GM21390 (cell line): Measurements from ENCODE around the gene STX7.
"Not testable (repeated sequence)": the region's sequence is repeated elsewhere in the genome, so short reads cannot be mapped to it uniquely, and the experiment has no call there.

Source experiments
- ATAC-seq: cut with Tn5 transposase; IDR thresholded peaks from one replicate; pipeline ENCODE4 v1.9.1; 2021; ENCODE audit not compliant: unreplicated experiment

STX7 gene

DNA sequence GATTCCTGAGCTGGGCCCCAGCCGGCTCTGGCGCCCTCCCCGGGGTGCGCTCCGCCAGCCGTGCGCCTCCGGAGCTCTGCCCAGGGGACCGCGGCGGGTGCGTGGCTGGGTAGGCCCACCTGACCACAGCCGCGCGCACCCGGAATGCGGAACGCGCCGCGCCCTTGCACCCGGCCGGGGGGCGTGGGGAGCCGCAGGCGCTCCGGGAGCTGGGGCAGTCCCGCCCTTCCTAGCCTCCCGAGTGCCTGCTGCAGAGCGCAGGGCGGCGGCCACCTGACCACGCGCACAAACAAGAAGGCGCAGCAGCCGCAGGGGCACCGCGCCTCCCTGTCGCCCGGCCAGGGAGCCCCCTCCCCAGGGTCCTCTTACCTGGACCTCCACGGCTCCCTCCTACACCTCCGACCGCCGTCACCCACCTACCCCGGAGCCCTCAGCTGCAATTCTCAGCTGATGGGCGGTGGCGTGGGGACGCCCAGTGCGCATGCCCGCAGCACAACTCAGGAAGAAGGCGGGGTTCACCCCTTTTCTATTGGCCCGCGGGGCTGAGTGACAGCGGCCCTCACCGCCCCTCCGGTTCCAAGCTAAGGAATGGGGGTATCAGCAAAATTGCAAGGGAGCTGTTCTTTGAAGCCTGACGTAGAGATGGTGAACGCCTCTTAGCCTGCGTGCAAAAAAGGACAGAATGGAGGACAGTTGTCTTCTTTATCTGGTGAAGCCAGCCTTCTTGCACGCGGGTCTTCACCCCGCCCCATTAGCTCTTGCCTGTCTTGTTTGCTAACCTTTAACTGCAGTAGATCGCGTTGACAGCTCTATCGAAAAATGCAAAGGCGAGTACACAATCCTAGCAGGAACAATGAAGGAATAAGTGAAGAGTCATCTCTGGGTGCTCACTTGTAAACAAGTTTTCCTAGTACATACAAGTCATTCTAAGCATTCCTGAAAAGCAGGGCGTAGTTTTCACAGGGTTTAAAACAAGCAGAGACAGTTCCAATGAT is at the start of gene STX7:
STX7 (minus strand) TSS at position 479 of the 995 bp plus-strand sequence. CDS start 9,586 bp downstream, outside the sequence.
- ATAC-seq, result peak; percentile 86

- ATAC-seq, result not testable (repeated sequence)
Measured at GRCh38 chr6:132560087-132560486, 47.2 kb upstream of the STX7 start.

GRCh38 chr6:132552372-132552771 is 39.5 kb upstream of the STX7 start, which contains the start of gene TAAR8:
TAAR8 (plus strand) TSS chr6:132552672; CDS start chr6:132552693, 21 bp downstream.
- no peak for ATAC-seq

GRCh38 chr6:132551214-132551613 is 38.3 kb upstream of the STX7 start:
- ATAC-seq, result no peak

DNA sequence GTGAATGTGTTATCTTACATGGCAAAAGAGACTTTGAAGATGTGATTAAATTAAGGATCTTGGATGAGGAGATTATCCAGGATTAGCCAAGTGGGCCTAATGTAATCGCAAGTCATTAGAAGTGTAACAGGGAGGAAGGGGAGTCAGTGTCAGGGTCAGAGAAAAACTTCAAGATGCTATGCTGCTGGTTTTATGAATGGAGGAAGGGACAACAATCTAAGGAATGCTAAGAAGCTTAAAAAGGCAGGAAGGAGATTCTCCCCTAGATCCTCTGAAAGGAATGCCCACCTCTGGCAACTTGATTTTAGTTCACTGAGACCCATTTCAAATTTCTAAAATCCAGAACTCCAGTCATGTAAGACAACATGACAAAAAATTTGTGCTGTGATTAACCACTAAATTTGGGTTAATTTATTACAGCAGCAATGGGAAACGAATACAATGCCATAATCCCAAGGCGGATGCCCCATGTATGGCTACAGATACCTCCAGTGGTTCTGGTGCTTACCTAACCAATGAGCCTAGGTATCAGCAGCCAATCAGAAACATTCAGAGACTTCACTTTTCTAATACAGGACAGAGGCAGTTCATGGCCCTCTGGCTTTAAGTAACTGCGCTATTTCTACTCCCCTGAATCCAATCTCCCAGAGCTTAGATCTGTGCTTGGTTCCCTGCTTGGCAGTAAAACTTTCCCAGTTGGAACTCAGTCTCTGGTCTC is 36.0 kb upstream of the STX7 start:
- no peak for ATAC-seq

- ATAC-seq, result no peak
Measured at GRCh38 chr6:132544826-132545225, 31.9 kb upstream of the STX7 start.

DNA sequence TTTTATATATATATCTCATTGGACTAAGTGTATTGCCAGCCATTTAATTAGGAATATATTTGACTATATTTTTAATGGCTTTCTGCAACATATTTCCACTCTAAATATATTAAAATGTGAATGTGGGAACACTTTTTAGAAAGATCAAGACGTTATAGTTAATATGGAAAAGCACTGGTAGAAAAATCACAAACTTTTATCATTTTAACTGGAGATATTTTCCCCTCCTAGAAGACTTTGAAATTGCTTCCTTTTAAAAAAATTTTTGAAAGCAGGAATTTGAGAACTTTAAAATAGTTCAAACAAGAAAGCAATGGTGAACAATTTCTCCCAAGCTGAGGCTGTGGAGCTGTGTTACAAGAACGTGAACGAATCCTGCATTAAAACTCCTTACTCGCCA is 25.1 kb upstream of the STX7 start, which contains the start of gene TAAR9:
TAAR9 (plus strand) TSS at position 301 of the 400 bp plus-strand sequence; CDS start at position 314, 13 bp downstream.
- no peak for ATAC-seq

DNA sequence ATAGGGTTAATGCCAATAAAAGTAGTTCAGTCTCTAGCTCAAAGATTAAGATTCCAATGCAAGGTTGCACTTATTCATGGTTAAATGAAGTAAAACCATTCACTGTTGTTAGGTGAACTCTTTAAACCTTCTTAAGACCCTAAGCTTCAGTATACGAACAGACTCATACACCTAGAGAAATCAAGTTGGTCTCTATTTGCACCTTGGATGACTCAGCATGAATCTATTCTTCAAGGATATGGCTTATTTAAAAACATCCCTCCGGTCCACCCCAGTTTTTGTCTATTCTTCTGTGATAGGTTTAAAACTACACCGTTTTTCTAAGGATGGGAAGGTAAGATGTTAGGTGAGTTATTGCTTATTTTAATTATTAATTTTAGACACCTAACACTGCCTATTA is 24.2 kb upstream of the STX7 start:
- no peak for ATAC-seq

GRCh38 chr6:132534546-132534945 is 21.6 kb upstream of the STX7 start:
- ATAC-seq, result not testable (repeated sequence)

DNA sequence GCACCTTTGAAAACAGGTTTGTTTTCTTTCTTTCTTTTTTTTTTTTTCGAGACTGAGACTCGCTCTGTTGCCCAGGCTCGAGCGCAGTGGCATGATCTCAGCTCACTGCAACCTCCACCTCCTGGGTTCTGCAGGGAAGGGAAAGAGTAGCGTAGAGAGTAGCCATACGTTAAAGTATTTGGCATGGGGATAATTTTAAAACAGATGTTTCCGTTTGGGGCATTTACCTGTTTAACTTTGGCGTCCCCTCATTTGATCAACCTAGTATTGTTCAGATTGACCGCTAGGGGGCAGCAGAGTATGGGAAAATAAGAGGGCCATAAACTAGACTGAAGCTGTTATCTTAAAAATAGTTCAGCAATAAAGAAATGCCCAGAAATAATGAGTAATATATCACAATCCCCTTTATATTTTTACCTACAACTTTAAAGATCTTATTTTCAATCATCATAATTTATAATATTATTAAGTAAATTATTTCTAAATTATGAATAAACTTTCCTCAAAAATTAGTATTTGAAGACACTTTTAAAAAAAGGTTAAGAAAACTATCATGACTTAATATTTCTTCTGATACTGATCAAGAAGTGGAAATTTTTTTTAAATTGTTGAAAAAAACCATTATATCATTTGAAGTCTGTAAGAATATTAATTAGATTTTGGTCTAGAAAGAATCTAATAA is 17.5 kb upstream of the STX7 start:
- peak; percentile 91 for ATAC-seq

DNA sequence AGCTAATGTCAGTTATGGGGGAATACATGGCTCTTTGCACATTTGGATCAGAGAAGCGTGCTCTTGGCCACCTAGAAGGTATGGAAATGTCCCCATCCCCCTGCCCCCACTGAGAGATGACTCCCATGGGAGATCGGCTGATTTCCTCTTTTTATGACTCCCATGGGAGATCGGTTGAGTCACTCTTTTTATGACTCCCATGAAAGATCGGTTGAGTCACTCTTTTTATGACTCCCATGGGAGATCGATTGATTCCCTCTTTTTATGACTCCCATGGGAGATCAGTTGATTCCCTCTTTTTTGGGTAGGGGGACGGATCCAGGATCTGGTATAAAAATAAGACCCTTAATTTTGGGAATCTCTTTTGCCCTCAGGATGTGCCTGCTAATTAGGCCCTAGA is 14.9 kb upstream of the STX7 start:
- ATAC-seq, result no peak

DNA sequence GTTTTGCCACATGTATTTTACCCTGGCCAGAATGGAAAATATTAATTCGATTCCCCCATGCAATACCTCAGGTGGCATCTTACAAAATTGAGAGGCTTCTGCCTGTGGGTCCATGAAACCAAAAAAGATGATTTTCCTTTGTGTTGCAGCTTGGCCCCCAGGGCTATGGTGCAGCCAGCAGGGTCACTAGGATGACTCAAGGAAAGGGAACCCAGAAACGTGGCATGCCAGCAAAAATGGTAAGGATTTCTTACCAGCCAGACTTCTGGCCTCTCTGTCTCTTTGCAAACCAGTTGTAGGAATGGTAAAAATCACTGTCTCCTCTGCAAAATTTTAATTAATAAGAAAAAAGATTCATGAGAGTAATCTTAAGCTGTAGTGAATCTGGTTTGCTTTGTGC is 13.5 kb upstream of the STX7 start:
- ATAC-seq, result no peak

- ATAC-seq, result no peak
Measured at GRCh38 chr6:132525866-132526265, 12.9 kb upstream of the STX7 start.

DNA sequence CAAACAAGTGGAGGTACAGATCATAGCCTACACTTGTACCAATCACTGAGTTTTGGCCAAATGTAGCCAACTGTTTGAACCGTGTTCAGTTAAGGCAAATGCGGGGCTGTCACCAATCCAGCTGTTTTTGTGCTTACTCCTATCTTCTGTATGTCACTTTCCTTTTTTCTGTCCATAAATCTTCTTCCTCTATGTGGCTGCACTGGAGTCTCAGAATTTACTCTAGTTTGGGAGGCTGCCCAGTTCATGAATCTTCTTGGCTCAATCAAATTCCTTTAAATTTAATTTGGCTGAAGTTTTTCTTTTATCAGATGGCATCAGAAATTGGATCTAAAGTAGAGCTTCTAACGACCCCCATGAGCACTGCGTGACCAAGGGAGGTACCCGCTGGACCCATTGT is 11.7 kb upstream of the STX7 start:
- no peak for ATAC-seq

DNA sequence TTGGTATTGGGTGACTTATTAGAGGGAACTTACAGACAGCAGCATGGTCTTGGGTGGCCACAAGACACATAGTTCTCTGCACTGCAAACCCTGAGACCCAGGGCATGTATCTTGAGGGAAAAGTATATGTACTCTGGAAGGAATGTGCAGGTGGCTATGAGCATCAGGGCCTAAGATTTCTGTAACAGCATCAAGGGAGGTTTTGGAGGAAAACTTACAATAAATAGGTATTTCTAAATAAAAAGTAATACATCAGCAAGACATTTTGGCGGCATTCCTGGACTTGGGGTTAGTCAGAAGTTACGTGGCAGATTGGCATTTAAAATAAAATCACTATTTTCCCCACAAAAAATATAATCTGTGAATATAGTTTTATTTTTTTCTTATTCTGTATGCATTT is 8.0 kb upstream of the STX7 start:
- no peak for ATAC-seq

DNA sequence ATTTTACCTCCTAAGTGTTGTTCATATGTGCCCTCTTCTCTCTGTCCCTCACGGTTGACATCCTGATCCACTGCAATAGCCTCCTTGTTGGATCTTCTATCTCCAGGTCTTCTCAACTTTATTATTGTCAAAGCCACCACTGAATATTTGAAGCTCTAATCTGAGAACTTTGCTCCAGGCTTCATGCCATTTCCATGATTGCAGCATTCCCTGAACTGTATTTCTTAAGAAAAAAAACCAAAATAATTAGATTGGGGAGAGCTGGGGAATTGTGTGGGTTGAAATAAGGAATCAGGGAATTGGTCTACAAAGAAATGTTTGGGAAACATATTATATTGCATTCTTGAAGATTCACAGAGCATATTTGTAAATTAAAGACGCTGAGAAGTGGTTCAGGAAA is 2.5 kb upstream of the STX7 start:
- no peak for ATAC-seq

- no peak for ATAC-seq
Measured at GRCh38 chr6:132513831-132514545, 1.1 kb upstream of the STX7 start.

DNA sequence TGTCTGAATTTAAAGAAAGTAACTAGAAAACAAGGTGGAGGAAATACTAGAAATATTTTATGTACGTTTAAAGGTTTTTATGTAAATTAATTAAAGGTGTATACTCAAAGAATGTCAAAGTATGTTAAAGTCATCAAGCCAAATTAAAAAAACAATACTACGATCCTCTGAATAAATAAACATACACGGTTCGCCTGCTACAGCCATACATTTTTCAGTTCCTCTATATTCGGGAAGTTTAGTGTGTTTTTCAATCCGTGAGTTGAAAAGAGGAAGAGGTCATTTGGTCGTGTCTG is 626 bp downstream of the STX7 start:
- no peak for ATAC-seq

DNA sequence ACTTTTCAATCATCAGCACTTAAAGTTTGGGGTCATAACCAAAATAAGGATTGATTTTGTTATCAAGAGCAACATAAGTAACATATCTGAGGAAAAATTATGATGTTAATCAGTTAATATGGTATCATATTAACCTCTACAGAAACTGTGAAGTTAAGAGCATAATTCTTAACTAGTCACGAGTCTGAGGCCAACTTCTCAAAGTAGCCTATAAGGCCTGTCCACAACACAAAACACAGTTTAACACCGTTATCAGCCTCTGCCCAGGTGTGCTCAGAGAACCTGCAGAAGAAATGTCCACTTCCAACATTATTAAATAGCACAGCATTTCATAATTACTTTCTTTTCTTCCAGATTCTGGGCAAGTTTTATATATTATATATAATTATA is 1.1 kb downstream of the STX7 start:
- ATAC-seq, result no peak

GRCh38 chr6:132511210-132511830 is 1.6 kb downstream of the STX7 start:
- ATAC-seq, result no peak
